ENCODE results near the gene TTC33.
A peak's percentile ranks its signal among the peaks of the same experiment; 100 is the strongest.

Gene TTC33

DNA sequence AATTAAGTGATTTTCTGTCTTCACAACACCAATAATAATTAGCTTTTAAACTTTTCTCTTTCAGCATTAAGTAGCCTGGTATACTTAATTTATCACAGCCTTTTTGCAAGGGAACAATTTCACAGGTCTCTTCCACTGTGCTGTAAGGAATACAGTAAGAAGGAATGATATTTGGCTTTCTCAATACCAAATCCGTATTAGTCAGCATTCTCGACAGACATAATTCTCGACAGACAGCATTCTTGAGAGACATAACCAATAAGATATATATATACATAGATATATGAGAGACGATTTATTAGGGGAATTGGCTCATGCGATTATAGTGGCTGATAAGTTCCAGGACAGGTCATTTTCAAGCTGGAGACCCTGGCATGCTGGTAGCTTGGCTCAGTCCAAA lies 24.4 kb upstream of the TTC33 start:
- no peaks in the 10 kb centered on the region for H3K9me3 ChIP-seq (ENCODE audit: low read depth, low read length)
- TF ChIP-seq POLR2AphosphoS5 (IDR thresholded peaks at IDR 0.05; ENCODE audit: borderline replicate concordance, low read depth, low read length) = no peak
- TF ChIP-seq EZH2 (IDR thresholded peaks at IDR 0.05) = no peak
- TF ChIP-seq FOXP2 (optimal IDR thresholded peaks at IDR 0.05; ENCODE audit: control extremely low read depth, extremely low read length, insufficient read depth) = no peak
- H3K36me3 ChIP-seq (ENCODE audit: insufficient read depth, low read length) = peaks cover 22% of the 10 kb centered on the region
- H3K27ac ChIP-seq = no peak overlapping the region; the same call in 1 of the 2 replicates
- H3K9ac ChIP-seq (ENCODE audit: insufficient read length) = no peak overlapping the region
- no peak overlapping the region for H3K4me3 ChIP-seq
- no peak for DNase-seq (ENCODE audit: low read depth, low spot score)

GRCh38 chr5:40779561-40779960 lies 23.8 kb upstream of the TTC33 start:
- Histone ChIP-seq H3K27ac (no peak overlapping the region), H3K9ac (ENCODE audit: insufficient read length) (no peak overlapping the region), H3K9me3 (ENCODE audit: low read depth, low read length) (no peaks in the 10 kb centered on the region), H3K4me3 (no peak overlapping the region), H3K36me3 (ENCODE audit: insufficient read depth, low read length) (peaks cover 27% of the 10 kb centered on the region)
- TF ChIP-seq EZH2 (IDR thresholded peaks at IDR 0.05) = no peak
- no peak for TF ChIP-seq POLR2AphosphoS5 (IDR thresholded peaks at IDR 0.05; ENCODE audit: borderline replicate concordance, low read depth, low read length)
- no peak for TF ChIP-seq FOXP2 (optimal IDR thresholded peaks at IDR 0.05; ENCODE audit: control extremely low read depth, extremely low read length, insufficient read depth)
- DNase-seq (ENCODE audit: low read depth, low spot score) = no peak

DNA sequence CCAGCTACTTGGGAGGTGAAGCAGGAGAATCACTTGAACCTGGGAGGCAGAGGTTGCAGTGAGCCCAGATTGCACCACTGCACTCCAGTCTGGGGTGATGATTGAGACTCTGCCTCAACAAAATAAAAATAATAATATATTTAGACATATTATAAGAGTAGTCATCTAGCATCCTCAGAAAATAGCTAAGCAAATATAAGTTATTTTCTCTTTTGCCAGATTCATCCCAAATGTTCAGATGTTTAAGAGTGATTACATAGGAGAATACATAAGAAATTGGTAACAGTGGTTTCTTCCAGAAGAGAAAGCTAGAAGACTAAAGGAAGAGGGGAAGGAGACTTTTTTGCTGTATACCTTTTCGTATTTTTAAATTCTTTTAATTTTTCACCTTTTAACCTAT lies 22.4 kb upstream of the TTC33 start:
- no peak for DNase-seq (ENCODE audit: low read depth, low spot score)
- no peak overlapping the region for H3K9ac ChIP-seq (ENCODE audit: insufficient read length)
- no peaks in the 10 kb centered on the region for H3K9me3 ChIP-seq (ENCODE audit: low read depth, low read length)
- no peak overlapping the region for H3K27ac ChIP-seq
- H3K4me3 ChIP-seq = no peak overlapping the region
- H3K36me3 ChIP-seq (ENCODE audit: insufficient read depth, low read length) = peaks cover 39% of the 10 kb centered on the region
- no peak for TF ChIP-seq POLR2AphosphoS5 (IDR thresholded peaks at IDR 0.05; ENCODE audit: borderline replicate concordance, low read depth, low read length)
- TF ChIP-seq EZH2 (IDR thresholded peaks at IDR 0.05) = no peak
- no peak for TF ChIP-seq FOXP2 (optimal IDR thresholded peaks at IDR 0.05; ENCODE audit: control extremely low read depth, extremely low read length, insufficient read depth)

- peak overlapping the region; percentile 51 for H3K27ac ChIP-seq
- H3K36me3 ChIP-seq (ENCODE audit: insufficient read depth, low read length) = peaks cover 49% of the 10 kb centered on the region
- H3K4me3 ChIP-seq = no peak overlapping the region
- no peaks in the 10 kb centered on the region for H3K9me3 ChIP-seq (ENCODE audit: low read depth, low read length)
- no peak for DNase-seq (ENCODE audit: low read depth, low spot score)
- peak overlapping the region; percentile 6 for H3K9ac ChIP-seq (ENCODE audit: insufficient read length)
- no peak for TF ChIP-seq FOXP2 (optimal IDR thresholded peaks at IDR 0.05; ENCODE audit: control extremely low read depth, extremely low read length, insufficient read depth)
- no peak for TF ChIP-seq POLR2AphosphoS5 (IDR thresholded peaks at IDR 0.05; ENCODE audit: borderline replicate concordance, low read depth, low read length)
- no peak for TF ChIP-seq EZH2 (IDR thresholded peaks at IDR 0.05)
Observed at GRCh38 chr5:40776658-40776977, 20.9 kb upstream of the TTC33 start.

- Histone ChIP-seq H3K36me3 (ENCODE audit: insufficient read depth, low read length) (peaks cover 54% of the 10 kb centered on the region), H3K9ac (ENCODE audit: insufficient read length) (peak overlapping the region; percentile 6), H3K9me3 (ENCODE audit: low read depth, low read length) (no peaks in the 10 kb centered on the region), H3K27ac (peak overlapping the region; percentile 51), H3K4me3 (0 out of 2 replicates have a peak overlapping the region, but pooled peaks have one; percentile 23)
- TF ChIP-seq FOXP2 (optimal IDR thresholded peaks at IDR 0.05; ENCODE audit: control extremely low read depth, extremely low read length, insufficient read depth) (no peak), POLR2AphosphoS5 (IDR thresholded peaks at IDR 0.05; ENCODE audit: borderline replicate concordance, low read depth, low read length) (no peak), EZH2 (IDR thresholded peaks at IDR 0.05) (no peak)
- DNase-seq (ENCODE audit: low read depth, low spot score) = no peak
Observed at GRCh38 chr5:40775846-40776657, 20.3 kb upstream of the TTC33 start.

GRCh38 chr5:40775085-40775845 lies 19.5 kb upstream of the TTC33 start:
- no peak for DNase-seq (ENCODE audit: low read depth, low spot score)
- H3K9ac ChIP-seq (ENCODE audit: insufficient read length) = no peak overlapping the region
- no peak overlapping the region for H3K4me3 ChIP-seq
- H3K9me3 ChIP-seq (ENCODE audit: low read depth, low read length) = no peaks in the 10 kb centered on the region
- TF ChIP-seq EZH2 (IDR thresholded peaks at IDR 0.05) (no peak), POLR2AphosphoS5 (IDR thresholded peaks at IDR 0.05; ENCODE audit: borderline replicate concordance, low read depth, low read length) (no peak), FOXP2 (optimal IDR thresholded peaks at IDR 0.05; ENCODE audit: control extremely low read depth, extremely low read length, insufficient read depth) (no peak)
- peaks cover 54% of the 10 kb centered on the region for H3K36me3 ChIP-seq (ENCODE audit: insufficient read depth, low read length)
- H3K27ac ChIP-seq = peak overlapping the region; percentile 51; the same call in 1 of the 2 replicates

DNA sequence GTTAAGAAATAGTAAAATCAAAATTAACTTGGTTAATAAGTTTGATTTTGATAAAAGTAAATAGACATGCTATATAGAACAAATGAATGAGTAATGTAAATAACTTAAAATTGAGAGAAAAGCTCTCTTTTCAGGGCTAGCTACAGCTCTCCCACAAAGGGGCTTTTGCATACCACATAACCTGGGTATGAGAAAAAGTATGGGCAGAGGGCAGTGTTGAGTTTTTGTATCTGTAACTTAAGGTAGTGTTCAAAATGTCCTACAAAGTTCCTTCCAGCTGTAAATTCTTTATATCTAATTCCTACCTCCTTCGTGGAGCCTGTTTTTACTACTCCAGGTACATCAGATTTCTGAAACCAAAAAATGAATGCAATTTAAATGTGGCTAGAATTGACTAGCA lies 18.9 kb upstream of the TTC33 start:
- Histone ChIP-seq H3K27ac (no peak overlapping the region), H3K4me3 (no peak overlapping the region), H3K36me3 (ENCODE audit: insufficient read depth, low read length) (peaks cover 59% of the 10 kb centered on the region), H3K9me3 (ENCODE audit: low read depth, low read length) (no peaks in the 10 kb centered on the region), H3K9ac (ENCODE audit: insufficient read length) (no peak overlapping the region)
- TF ChIP-seq FOXP2 (optimal IDR thresholded peaks at IDR 0.05; ENCODE audit: control extremely low read depth, extremely low read length, insufficient read depth) (no peak), POLR2AphosphoS5 (IDR thresholded peaks at IDR 0.05; ENCODE audit: borderline replicate concordance, low read depth, low read length) (no peak), EZH2 (IDR thresholded peaks at IDR 0.05) (no peak)
- DNase-seq (ENCODE audit: low read depth, low spot score) = no peak

DNA sequence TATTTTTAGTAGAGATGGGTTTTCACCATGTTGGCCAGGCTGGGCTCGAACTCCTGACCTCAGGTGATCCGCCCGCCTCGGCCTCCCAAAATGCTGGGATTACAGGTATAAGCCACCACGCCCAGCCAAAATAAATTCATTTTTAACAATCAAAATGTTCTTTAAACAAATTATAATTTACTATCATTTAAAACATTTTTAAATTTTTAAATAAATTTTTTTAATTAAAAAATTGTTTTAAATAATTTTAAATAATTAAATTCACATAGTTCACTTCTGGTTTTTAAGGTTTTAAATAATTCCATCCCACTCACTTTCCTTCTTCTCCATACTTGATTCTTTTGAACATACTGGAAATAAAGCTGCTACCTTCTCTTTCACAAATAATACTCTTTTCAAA lies 15.0 kb upstream of the TTC33 start:
- TF ChIP-seq FOXP2 (optimal IDR thresholded peaks at IDR 0.05; ENCODE audit: control extremely low read depth, extremely low read length, insufficient read depth) (no peak), EZH2 (IDR thresholded peaks at IDR 0.05) (no peak), POLR2AphosphoS5 (IDR thresholded peaks at IDR 0.05; ENCODE audit: borderline replicate concordance, low read depth, low read length) (no peak)
- H3K9me3 ChIP-seq (ENCODE audit: low read depth, low read length) = no peaks in the 10 kb centered on the region
- H3K36me3 ChIP-seq (ENCODE audit: insufficient read depth, low read length) = peaks cover 75% of the 10 kb centered on the region
- no peak overlapping the region for H3K4me3 ChIP-seq
- DNase-seq (ENCODE audit: low read depth, low spot score) = no peak
- H3K27ac ChIP-seq = no peak overlapping the region
- H3K9ac ChIP-seq (ENCODE audit: insufficient read length) = no peak overlapping the region

All from SK-N-MC (cell line).